ENCODE measurements around the gene TTC21A.

TTC21A gene

DNA sequence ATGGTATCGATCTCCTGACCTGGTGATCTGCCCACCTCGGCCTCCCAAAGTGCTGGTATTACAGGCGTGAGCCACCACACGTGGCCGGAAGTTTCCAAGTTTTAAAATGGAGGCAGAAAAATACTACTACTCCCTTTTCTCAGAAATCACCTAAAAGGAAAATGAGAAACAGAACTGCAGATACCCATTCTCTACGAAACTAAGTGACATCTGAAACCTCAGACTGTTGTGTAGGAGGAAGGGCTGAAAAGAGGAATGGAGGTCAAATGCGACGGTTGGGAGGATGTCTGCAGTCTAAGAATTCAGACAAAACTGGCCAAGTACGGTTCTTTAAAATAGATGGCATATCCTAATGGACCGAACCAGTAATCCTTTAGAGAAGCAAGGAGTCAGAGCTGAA lies 31.6 kb upstream of the TTC21A start:
- TF ChIP-seq, protein P1, sequence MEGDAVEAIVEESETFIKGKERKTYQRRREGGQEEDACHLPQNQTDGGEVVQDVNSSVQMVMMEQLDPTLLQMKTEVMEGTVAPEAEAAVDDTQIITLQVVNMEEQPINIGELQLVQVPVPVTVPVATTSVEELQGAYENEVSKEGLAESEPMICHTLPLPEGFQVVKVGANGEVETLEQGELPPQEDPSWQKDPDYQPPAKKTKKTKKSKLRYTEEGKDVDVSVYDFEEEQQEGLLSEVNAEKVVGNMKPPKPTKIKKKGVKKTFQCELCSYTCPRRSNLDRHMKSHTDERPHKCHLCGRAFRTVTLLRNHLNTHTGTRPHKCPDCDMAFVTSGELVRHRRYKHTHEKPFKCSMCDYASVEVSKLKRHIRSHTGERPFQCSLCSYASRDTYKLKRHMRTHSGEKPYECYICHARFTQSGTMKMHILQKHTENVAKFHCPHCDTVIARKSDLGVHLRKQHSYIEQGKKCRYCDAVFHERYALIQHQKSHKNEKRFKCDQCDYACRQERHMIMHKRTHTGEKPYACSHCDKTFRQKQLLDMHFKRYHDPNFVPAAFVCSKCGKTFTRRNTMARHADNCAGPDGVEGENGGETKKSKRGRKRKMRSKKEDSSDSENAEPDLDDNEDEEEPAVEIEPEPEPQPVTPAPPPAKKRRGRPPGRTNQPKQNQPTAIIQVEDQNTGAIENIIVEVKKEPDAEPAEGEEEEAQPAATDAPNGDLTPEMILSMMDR (IDR thresholded peaks at IDR 0.05; ENCODE audit: extremely low read depth, missing control alignments) = no peak

DNA sequence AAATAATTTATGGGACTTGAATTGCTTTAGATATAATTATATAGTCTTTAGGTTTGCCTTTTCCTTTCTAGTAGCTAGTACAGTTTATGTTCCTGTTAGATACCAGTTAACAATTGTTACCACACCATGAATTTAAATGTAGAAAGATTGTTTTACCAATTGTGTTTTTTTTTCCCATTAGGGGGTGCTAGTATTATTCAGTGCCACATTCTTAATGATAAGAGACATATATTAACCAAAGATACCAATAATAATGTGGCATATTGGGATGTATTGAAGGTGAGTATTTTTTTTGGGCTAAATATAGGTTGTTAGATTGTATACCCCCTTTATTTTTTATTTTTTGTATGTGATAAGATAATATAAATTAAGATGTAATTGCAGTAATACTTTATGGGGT lies 27.9 kb upstream of the TTC21A start:
- TF ChIP-seq, protein P1 (IDR thresholded peaks at IDR 0.05; ENCODE audit: extremely low read depth, missing control alignments) = no peak
- no peak for DNase-seq (ENCODE audit: low spot score)

More for the DNA sequence above, 31.6 kb upstream of the TTC21A start:
- no peak for DNase-seq (ENCODE audit: low spot score)

DNA sequence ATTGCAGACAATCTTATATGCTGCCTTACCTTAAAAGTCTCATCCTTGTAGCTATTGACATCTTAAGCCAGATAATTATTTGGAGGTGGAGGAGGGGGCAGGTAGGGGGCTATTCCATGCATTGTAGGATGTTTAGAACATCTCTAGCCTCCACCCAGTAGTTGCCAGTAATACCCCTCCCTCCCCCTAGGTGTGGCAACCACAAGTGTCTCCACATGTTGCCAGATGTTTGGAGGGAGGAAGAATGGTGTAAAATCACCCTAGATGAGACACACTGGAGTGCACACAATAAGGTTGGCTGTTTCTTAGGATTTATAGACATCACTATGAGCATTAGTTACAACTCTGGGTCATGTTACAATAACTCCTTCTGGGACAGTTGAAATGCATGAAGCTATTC lies 27.5 kb upstream of the TTC21A start:
- TF ChIP-seq, protein P1 (IDR thresholded peaks at IDR 0.05; ENCODE audit: extremely low read depth, missing control alignments) = no peak
- no peak for DNase-seq (ENCODE audit: low spot score)

- no peak for DNase-seq (ENCODE audit: low spot score)
- TF ChIP-seq, protein P1 (IDR thresholded peaks at IDR 0.05; ENCODE audit: extremely low read depth, missing control alignments) = no peak
Observed at GRCh38 chr3:39082666-39083313, 24.7 kb upstream of the TTC21A start.

DNA sequence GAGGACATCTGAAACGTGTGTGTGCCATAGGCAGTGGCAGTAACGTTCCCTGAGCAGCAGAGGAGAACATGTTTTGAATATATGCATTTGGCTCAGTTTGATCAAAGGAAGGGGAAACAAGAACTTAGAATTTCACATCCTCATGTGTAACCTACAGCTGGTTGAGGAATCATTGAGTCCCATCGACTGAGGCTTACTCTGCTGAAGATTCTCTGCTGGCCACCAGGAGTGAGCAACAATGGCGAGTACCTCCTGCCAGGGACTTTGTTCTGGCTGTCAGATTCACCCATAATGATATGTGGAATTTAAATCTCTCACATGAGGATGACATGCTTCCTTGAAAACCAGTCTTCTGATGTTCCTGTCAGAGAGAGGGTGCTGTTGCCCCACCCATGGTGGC lies 21.3 kb upstream of the TTC21A start:
- TF ChIP-seq, protein P1 (IDR thresholded peaks at IDR 0.05; ENCODE audit: extremely low read depth, missing control alignments) = no peak
- no peak for DNase-seq (ENCODE audit: low spot score)

- DNase-seq (ENCODE audit: low spot score) = no peak
- TF ChIP-seq, protein P1 (IDR thresholded peaks at IDR 0.05; ENCODE audit: extremely low read depth, missing control alignments) = no peak
Observed at GRCh38 chr3:39088456-39088855, 19.0 kb upstream of the TTC21A start.

- TF ChIP-seq, protein P1 (IDR thresholded peaks at IDR 0.05; ENCODE audit: extremely low read depth, missing control alignments) = no peak
- no peak for DNase-seq (ENCODE audit: low spot score)
Observed at GRCh38 chr3:39088889-39089288, 18.6 kb upstream of the TTC21A start.

All from GM20000 (cell line).